ENCODE data around the gene TSC22D2. TPM values are rescaled to one million over a fixed set of nuclear protein-coding genes. Genes with fewer than 3 reads are reported as not detected.

TSC22D2 gene
- total RNA-seq, 4 donors from 2014 or later: 14.4 to 35.1 (median 21.2) TPM

DNA sequence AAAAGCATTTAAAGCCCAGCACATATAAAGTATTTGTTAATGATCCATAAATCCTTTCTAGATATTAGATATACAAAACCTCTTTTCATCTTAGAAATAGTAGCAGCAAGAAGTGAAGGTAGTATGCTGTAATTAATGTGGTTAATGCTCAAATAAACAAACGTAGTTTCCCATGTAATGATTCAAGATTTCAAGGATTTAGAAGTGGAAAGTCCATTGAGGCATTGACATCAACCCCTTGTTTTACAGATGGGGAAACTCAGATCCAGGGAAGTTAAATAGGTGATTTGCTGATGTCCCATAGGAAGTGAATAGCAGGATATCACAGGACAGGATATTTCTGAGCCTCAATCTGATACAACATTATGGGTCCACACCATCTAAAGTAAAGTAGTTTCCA lies 47.2 kb downstream of the TSC22D2 start:
- no peak for TF ChIP-seq POLR2A (IDR thresholded peaks at IDR 0.05)
- WGBS, 2 donors: 72 to 85% methylated on average over 1 of the region's 1 CpG
- peaks cover 2 to 7% of the 10 kb centered on the region in 2 donors for H3K36me3 ChIP-seq
- no peak overlapping the region for H3K27ac ChIP-seq
- no peak overlapping the region for H3K4me3 ChIP-seq (replicated peaks in 1 of 3)
- intact Hi-C loops (cut with DNase I): no loop called here
- no peaks in the 10 kb centered on the region for H3K27me3 ChIP-seq
- DNase-seq: no peak
- H3K4me1 ChIP-seq: peaks cover 15 to 16% of the 10 kb centered on the region in 2 donors
- H3K9me3 ChIP-seq: no peaks in the 10 kb centered on the region

GRCh38 chr3:150458001-150458400 lies 49.9 kb downstream of the TSC22D2 start:
- TF ChIP-seq, protein P1, sequence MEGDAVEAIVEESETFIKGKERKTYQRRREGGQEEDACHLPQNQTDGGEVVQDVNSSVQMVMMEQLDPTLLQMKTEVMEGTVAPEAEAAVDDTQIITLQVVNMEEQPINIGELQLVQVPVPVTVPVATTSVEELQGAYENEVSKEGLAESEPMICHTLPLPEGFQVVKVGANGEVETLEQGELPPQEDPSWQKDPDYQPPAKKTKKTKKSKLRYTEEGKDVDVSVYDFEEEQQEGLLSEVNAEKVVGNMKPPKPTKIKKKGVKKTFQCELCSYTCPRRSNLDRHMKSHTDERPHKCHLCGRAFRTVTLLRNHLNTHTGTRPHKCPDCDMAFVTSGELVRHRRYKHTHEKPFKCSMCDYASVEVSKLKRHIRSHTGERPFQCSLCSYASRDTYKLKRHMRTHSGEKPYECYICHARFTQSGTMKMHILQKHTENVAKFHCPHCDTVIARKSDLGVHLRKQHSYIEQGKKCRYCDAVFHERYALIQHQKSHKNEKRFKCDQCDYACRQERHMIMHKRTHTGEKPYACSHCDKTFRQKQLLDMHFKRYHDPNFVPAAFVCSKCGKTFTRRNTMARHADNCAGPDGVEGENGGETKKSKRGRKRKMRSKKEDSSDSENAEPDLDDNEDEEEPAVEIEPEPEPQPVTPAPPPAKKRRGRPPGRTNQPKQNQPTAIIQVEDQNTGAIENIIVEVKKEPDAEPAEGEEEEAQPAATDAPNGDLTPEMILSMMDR (IDR thresholded peaks at IDR 0.05): no peak
- TF ChIP-seq POLR2A (IDR thresholded peaks at IDR 0.05): no peak
- DNase-seq: no peak
- Histone ChIP-seq H3K36me3 (peaks cover 2 to 7% of the 10 kb centered on the region in 2 donors), H3K27ac (no peak overlapping the region), H3K4me1 (peaks cover 0 to 6% of the 10 kb centered on the region in 2 donors), H3K9me3 (no peaks in the 10 kb centered on the region), H3K27me3 (no peaks in the 10 kb centered on the region), H3K4me3 (replicated peaks in 1 of 3) (no peak overlapping the region)
- 64 to 87% methylated on average over 3 of the region's 3 CpGs for WGBS, 2 donors
- intact Hi-C loops (cut with DNase I): no loop called here

DNA sequence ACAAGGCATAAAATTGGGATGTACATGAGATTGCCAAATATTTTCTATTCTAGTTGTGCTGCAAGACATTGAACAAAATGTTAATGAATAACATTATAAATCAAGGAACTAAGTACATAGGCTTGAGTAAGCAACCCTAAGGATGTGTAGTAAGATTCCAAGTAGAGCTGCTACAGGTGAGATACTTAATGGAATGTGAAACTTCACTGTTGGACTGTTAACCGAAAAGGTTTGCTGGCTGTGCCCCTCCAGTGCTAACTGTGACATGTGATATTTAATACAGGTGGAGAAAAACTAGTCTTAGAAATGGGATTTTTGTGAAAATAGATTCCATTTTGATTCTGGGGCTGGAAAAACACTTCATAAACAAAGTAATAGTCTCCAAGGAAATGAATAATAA lies 52.4 kb downstream of the TSC22D2 start:
- peak in 1 of 2 donors; percentile 7 for DNase-seq
- no peaks in the 10 kb centered on the region for H3K27me3 ChIP-seq
- H3K9me3 ChIP-seq: no peaks in the 10 kb centered on the region
- H3K27ac ChIP-seq: no peak overlapping the region
- intact Hi-C loops (cut with DNase I): no loop called here
- TF ChIP-seq POLR2A (IDR thresholded peaks at IDR 0.05): no peak
- TF ChIP-seq, protein P1 (IDR thresholded peaks at IDR 0.05): no peak
- H3K36me3 ChIP-seq: peaks cover 2 to 7% of the 10 kb centered on the region in 2 donors
- H3K4me1 ChIP-seq: peaks cover 0 to 6% of the 10 kb centered on the region in 2 donors
- WGBS, 2 donors: 58 to 59% methylated on average over 1 of the region's 1 CpG
- no peak overlapping the region for H3K4me3 ChIP-seq (replicated peaks in 1 of 3)

DNA sequence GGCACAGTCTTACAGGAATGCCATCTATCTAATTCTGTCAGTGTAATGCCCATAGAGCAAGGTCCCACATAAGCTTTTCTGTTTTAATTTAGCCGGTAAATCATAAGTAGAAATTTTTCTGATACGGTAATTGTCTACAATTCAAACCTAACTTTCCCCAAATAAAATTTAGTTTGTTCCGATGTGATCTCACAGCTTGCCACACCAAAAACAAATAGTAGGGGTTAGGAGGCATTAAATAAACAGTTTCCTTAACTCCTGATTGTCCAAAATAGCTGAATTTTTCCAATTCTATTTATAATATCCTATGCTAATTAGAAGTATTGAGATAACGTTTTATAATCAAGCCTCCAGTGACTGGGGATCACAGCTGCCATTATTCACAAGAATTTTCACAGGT lies 53.3 kb downstream of the TSC22D2 start:
- DNase-seq: no peak
- Histone ChIP-seq H3K4me1 (peaks cover 0 to 6% of the 10 kb centered on the region in 2 donors), H3K27ac (no peak overlapping the region), H3K9me3 (no peaks in the 10 kb centered on the region), H3K27me3 (no peaks in the 10 kb centered on the region), H3K4me3 (replicated peaks in 1 of 3) (no peak overlapping the region), H3K36me3 (peaks cover 2 to 7% of the 10 kb centered on the region in 2 donors)
- WGBS, 2 donors: 75 to 78% methylated on average over 4 of the region's 4 CpGs
- TF ChIP-seq POLR2A (IDR thresholded peaks at IDR 0.05): no peak
- TF ChIP-seq, protein P1 (IDR thresholded peaks at IDR 0.05): no peak
- intact Hi-C loops (cut with DNase I): no loop called here

- Histone ChIP-seq H3K27ac (no peak overlapping the region), H3K4me1 (peaks cover 0 to 6% of the 10 kb centered on the region in 2 donors), H3K36me3 (peaks cover 2 to 7% of the 10 kb centered on the region in 2 donors), H3K9me3 (no peaks in the 10 kb centered on the region), H3K4me3 (replicated peaks in 1 of 3) (no peak overlapping the region), H3K27me3 (no peaks in the 10 kb centered on the region)
- no peak for TF ChIP-seq POLR2A (IDR thresholded peaks at IDR 0.05)
- TF ChIP-seq, protein P1 (IDR thresholded peaks at IDR 0.05): no peak
- WGBS, 2 donors: 96% methylated on average over 1 of the region's 1 CpG
- intact Hi-C loops (cut with DNase I): no loop called here
- no peak for DNase-seq
Measured at GRCh38 chr3:150462108-150462507, 54.0 kb downstream of the TSC22D2 start.

- H3K27me3 ChIP-seq: no peaks in the 10 kb centered on the region
- H3K4me1 ChIP-seq: peaks cover 0 to 6% of the 10 kb centered on the region in 2 donors
- no peaks in the 10 kb centered on the region for H3K36me3 ChIP-seq
- no peaks in the 10 kb centered on the region for H3K9me3 ChIP-seq
- DNase-seq: no peak
- no peak overlapping the region for H3K27ac ChIP-seq
- whole genome bisulfite sequencing, 2 donors: 95 to 97% methylated on average over 2 of the region's 2 CpGs
- H3K4me3 ChIP-seq (replicated peaks in 1 of 3): no peak overlapping the region
- TF ChIP-seq, protein P1 (IDR thresholded peaks at IDR 0.05): no peak
- no peak for TF ChIP-seq POLR2A (IDR thresholded peaks at IDR 0.05)
- intact Hi-C loops (cut with DNase I): no loop called here
Measured at GRCh38 chr3:150464684-150465083, 56.6 kb downstream of the TSC22D2 start.

Measured in thyroid gland (tissue), 4 donors.